Immature natural killer cell (primary cell): ENCODE data around the gene ZNF101. TPM values are rescaled to one million over a fixed set of nuclear protein-coding genes. Genes with fewer than 3 reads are reported as not detected.

Experiments
- DNase-seq, 3 donors: peaks; one replicate each; pipeline ENCODE4 v3.0.0; 2022; ENCODE audit warnings: mixed read lengths in 1 of 3
- H3K27ac Mint-ChIP-seq, 6 donors: one replicate each; pipeline ENCODE4 v1.8.0; 2020; ENCODE audit warnings: mixed read lengths in 6 of 6, mild to moderate bottlenecking in 5 of 6, inconsistent platforms in 4 of 6, moderate library complexity in 3 of 6
- H3K27me3 Mint-ChIP-seq, 3 donors: one replicate each; pipeline ENCODE4 v1.8.0; 2020 to 2021; ENCODE audit warnings: low read depth in 3 of 3, mild to moderate bottlenecking in 3 of 3, mixed read lengths in 3 of 3, moderate library complexity in 3 of 3, inconsistent platforms in 1 of 3
- H3K36me3 Mint-ChIP-seq, 3 donors: one replicate each; pipeline ENCODE4 v1.8.0; 2020; ENCODE audit warnings: mixed read lengths in 3 of 3, inconsistent platforms in 2 of 3, mild to moderate bottlenecking in 2 of 3
- H3K4me1 Mint-ChIP-seq, 2 donors: one replicate each; pipeline ENCODE4 v1.8.0; 2020; ENCODE audit warnings: inconsistent platforms in 2 of 2, mild to moderate bottlenecking in 2 of 2, mixed read lengths in 2 of 2, moderate library complexity in 1 of 2
- H3K4me3 Mint-ChIP-seq, 5 donors: one replicate each; pipeline ENCODE4 v1.8.0; 2020; ENCODE audit warnings: mild to moderate bottlenecking in 5 of 5, mixed read lengths in 5 of 5, inconsistent platforms in 3 of 5, moderate library complexity in 3 of 5
- H3K9me3 Mint-ChIP-seq, 6 donors: one replicate each; pipeline ENCODE4 v1.8.0; 2020; ENCODE audit warnings: mild to moderate bottlenecking in 6 of 6, mixed read lengths in 6 of 6, inconsistent platforms in 4 of 6, moderate library complexity in 3 of 6
- polyA plus RNA-seq, 3 donors: library from polyadenylated mRNA; unstranded; fragments of 300-500 nt; fragmentation: Illumina TruSeq; gene quantifications; one replicate each; pipeline ENCODE4 v1.2.3, GENCODE V29; 2021

ZNF101 gene
- 10 to 100 TPM; 33.9 to 51.4 (median 36.8) TPM for polyA plus RNA-seq

DNA sequence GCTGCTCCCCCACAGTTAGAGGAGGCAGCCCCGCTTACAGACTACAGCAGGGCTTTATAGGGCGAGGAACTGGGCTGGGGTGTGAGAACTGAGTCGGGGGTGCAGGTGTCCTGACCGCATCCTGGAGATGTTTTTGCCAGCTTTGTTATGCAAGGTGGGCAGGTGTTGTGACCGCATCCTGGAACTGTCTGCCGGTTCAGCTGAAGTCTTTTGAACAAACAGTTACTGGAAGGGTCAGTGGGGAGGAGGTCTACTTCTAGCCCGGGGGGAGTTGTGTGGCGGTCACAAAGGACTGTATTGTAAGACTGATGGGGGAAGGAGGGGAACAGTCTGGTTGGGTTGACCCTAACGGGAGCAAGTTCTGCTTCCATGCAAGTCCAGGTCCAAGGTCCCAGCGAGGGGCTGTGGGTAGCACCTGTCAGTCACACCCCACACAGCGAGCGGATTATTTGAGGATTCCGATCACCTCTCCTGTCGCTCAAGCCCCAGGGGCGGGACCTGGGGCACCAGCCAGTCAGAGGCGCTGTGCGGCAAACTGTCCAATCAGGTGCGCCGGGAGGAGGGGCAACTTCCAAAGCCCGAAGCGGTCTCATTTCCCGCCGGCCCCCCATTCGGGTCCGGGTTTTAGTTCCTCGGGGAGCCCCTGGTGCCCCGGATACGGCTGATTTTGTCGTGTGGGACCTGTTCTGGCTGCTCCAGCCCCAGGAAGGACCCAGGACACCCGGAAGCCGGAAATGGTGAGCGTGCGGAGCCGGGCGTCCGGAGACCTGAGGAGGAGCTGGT is at the start of gene ZNF101:
TSS of gene ZNF101 (plus strand) at position 610 of the 783 bp plus-strand sequence. CDS start at position 735, 125 bp downstream.
- Mint-ChIP-seq H3K27me3 (peaks cover 16 to 30% (median 17%) of the 10 kb centered on the region in 3 donors), H3K4me1 (peaks cover 44 to 50% of the 10 kb centered on the region in 2 donors), H3K36me3 (peaks cover 0 to 12% (median 0%) of the 10 kb centered on the region in 3 donors), H3K27ac (peak within 1 kb of the TSS; percentile 90 to 98 (median 96)), H3K9me3 (peaks cover 0 to 4% (median 2%) of the 10 kb centered on the region in 6 donors), H3K4me3 (peak within 1 kb of the TSS; percentile 87 to 95 (median 91))
- peak; percentile 92 to 94 (median 93) for DNase-seq

- H3K27me3 Mint-ChIP-seq, result peaks cover 2 to 19% (median 16%) of the 10 kb centered on the region in 3 donors
- H3K36me3 Mint-ChIP-seq, result peaks cover 0 to 4% (median 3%) of the 10 kb centered on the region in 3 donors
- H3K27ac Mint-ChIP-seq, result peak overlapping the region; percentile 73 to 92 (median 87)
- H3K9me3 Mint-ChIP-seq, result no peaks in the 10 kb centered on the region
- H3K4me3 Mint-ChIP-seq, result peak overlapping the region; percentile 76 to 88 (median 81)
- H3K4me1 Mint-ChIP-seq, result peaks cover 26 to 32% of the 10 kb centered on the region in 2 donors
- DNase-seq, result no peak
These were observed 49.3 kb upstream of the ZNF101 start for GRCh38 chr19:19619181-19619848.

DNA sequence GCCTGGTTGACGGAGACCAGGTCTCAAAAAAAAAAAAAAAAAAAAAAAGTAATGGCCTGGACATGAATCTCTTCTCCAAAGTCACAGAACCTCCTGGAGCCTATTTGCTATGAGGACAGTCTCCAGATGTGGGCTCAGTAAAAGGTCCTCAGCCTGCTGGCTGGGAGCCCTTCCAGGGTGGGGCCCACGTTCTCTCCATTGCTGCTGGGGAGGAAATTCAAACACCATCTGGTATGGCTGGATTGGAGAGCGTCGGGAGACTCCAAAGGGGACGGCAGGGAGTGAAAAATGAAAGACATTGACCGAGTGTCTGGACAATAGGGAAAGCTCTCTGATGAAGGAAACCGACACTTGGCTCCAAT is 48.8 kb upstream of the ZNF101 start:
- Mint-ChIP-seq H3K27me3 (peaks cover 2 to 15% (median 15%) of the 10 kb centered on the region in 3 donors), H3K27ac (no peak overlapping the region), H3K36me3 (peaks cover 0 to 4% (median 3%) of the 10 kb centered on the region in 3 donors), H3K4me1 (peaks cover 26 to 32% of the 10 kb centered on the region in 2 donors), H3K4me3 (no peak overlapping the region), H3K9me3 (no peaks in the 10 kb centered on the region)
- DNase-seq, result no peak

DNA sequence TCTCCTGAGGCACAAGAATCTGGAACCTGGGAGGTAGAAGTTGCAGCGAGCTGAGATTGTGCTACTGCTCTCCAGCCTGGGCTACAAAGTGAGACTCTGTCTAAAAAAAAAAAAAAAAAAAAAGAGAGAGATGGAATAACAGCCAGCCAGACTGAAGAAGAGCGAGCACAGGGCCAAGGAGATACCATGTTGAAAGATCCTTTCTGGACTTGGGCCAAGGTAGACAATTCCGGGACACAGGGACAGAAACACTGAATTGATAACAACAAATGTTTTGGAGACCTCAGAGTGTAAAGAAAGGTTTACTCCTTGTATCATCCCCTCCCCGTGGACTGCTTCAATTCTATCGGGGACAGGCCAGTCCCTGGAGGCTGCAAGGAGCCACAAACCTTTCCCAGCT is 45.3 kb upstream of the ZNF101 start:
- no peak overlapping the region for H3K4me3 Mint-ChIP-seq
- no peaks in the 10 kb centered on the region for H3K9me3 Mint-ChIP-seq
- H3K27ac Mint-ChIP-seq, result no peak overlapping the region
- no peak for DNase-seq
- H3K27me3 Mint-ChIP-seq, result peaks cover 4 to 13% (median 6%) of the 10 kb centered on the region in 3 donors
- peaks cover 0 to 4% (median 0%) of the 10 kb centered on the region in 3 donors for H3K36me3 Mint-ChIP-seq
- peaks cover 23 to 25% of the 10 kb centered on the region in 2 donors for H3K4me1 Mint-ChIP-seq

DNA sequence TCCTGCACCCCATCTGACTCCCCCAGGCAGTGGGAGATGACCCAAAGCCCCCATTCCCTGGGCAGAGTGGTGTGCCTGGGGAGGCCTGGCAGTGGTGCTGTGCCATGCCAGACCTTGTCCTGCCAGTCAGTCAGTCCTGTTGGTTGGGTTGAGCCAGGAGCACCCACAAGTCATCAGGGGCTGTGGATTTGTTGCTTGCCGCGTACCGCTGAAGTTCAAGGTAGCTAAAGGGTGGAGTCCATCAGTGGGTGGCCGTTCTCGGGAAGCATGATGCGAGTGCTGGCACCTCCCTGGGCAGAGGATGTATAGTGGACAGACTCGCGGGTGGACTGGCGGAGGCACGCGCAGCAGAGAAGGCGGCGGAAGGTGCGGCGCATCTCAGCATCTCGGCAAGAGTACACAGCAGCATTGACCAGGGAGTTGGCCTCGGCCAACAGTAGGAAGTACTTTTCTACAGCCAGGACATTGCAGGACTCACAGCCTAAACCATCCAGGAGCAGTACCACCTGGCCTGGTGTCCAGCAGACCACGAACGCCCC is 44.5 kb upstream of the ZNF101 start:
- no peak for DNase-seq
- H3K4me1 Mint-ChIP-seq, result peaks cover 19 to 21% of the 10 kb centered on the region in 2 donors
- no peak overlapping the region for H3K27ac Mint-ChIP-seq
- peak overlapping the region in 1 of 5 donors; percentile 33 for H3K4me3 Mint-ChIP-seq
- H3K27me3 Mint-ChIP-seq, result peaks cover 4 to 13% (median 6%) of the 10 kb centered on the region in 3 donors
- peaks cover 0 to 4% (median 0%) of the 10 kb centered on the region in 3 donors for H3K36me3 Mint-ChIP-seq
- H3K9me3 Mint-ChIP-seq, result no peaks in the 10 kb centered on the region

GRCh38 chr19:19626516-19627472 is 41.8 kb upstream of the ZNF101 start:
- Mint-ChIP-seq H3K4me1 (peaks cover 16 to 17% of the 10 kb centered on the region in 2 donors), H3K36me3 (peaks cover 0 to 4% (median 0%) of the 10 kb centered on the region in 3 donors), H3K4me3 (peak overlapping the region; percentile 83 to 93 (median 84)), H3K27me3 (peaks cover 4 to 13% (median 6%) of the 10 kb centered on the region in 3 donors), H3K9me3 (no peaks in the 10 kb centered on the region), H3K27ac (peak overlapping the region; percentile 34 to 92 (median 67))
- no peak for DNase-seq

DNA sequence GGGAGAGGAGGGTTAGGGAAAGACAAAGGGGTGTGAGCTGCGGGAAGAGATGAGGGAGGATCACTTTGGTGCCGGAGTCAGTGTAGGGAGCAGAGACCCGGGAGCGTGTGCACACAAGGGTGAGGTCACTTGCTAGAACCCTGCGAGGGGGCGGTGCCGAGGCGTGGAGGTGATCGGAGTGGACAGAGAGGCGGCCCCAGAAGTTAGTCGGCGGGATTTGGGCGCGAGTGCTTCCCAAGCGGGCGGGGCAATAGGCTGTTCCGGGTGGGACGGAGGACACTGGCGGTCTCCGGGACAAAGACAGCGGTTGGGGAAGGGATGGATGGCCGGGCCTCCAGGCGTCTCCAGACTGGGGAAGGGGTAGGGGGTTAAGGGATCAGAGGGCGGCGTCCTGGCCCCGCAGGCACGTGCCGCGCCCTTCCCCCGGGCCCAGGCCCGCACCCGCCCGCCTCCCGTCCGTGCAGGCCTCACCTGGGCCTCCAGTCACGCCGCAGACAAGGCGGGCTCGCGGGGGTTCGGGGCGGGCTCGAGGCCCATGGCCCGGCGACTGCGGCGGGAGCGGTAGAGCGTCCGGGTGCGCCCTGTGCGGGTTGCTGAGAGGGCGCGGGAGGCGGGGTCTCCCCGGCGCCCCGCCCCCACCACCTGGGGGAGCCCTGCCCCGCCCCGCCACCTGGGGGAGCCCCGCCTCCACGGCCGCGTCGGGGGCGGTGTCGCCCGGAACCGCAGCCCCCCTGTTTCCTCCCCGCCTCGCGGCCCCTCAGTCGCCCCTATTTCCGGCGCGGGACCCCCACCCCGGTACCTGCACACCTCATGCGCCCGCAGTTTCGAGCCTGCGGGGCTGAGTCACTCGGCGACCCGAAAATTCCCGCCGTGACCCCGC is 40.8 kb upstream of the ZNF101 start, which contains the start of gene LPAR2:
TSS of gene LPAR2 (minus strand) at position 600 of the 880 bp plus-strand sequence. CDS start 945 bp downstream, outside the sequence.
- H3K4me3 Mint-ChIP-seq, result peak within 1 kb of the TSS; percentile 83 to 93 (median 84)
- peaks cover 4 to 16% (median 6%) of the 10 kb centered on the region in 3 donors for H3K27me3 Mint-ChIP-seq
- peak; percentile 56 to 67 (median 66) for DNase-seq
- peak within 1 kb of the TSS; percentile 73 to 92 (median 86) for H3K27ac Mint-ChIP-seq
- H3K4me1 Mint-ChIP-seq, result peaks cover 16 to 18% of the 10 kb centered on the region in 2 donors
- H3K36me3 Mint-ChIP-seq, result peaks cover 4% of the 10 kb centered on the region in 3 donors
- H3K9me3 Mint-ChIP-seq, result no peaks in the 10 kb centered on the region

GRCh38 chr19:19628501-19629134 is 40.0 kb upstream of the ZNF101 start:
- H3K36me3 Mint-ChIP-seq, result peaks cover 9 to 12% (median 11%) of the 10 kb centered on the region in 3 donors

GRCh38 chr19:19630062-19630414 is 38.6 kb upstream of the ZNF101 start:
- peak overlapping the region in 1 of 6 donors; percentile 50 for H3K27ac Mint-ChIP-seq
- peak overlapping the region in 2 of 5 donors; percentile 53 to 55 for H3K4me3 Mint-ChIP-seq
- DNase-seq, result no peak

More at GRCh38 chr19:19628501-19629134, 40.0 kb upstream of the ZNF101 start:
- Mint-ChIP-seq H3K27me3 (peaks cover 4 to 16% (median 6%) of the 10 kb centered on the region in 3 donors), H3K4me3 (peak overlapping the region; percentile 66 to 83 (median 68)), H3K4me1 (peaks cover 16 to 19% of the 10 kb centered on the region in 2 donors), H3K27ac (peak overlapping the region; percentile 59 to 88 (median 78)), H3K9me3 (no peaks in the 10 kb centered on the region)
- peak in 2 of 3 donors; percentile 29 to 31 for DNase-seq

GRCh38 chr19:19630426-19630825 is 38.2 kb upstream of the ZNF101 start:
- peaks cover 4 to 16% (median 6%) of the 10 kb centered on the region in 3 donors for H3K27me3 Mint-ChIP-seq
- no peaks in the 10 kb centered on the region for H3K9me3 Mint-ChIP-seq
- H3K4me3 Mint-ChIP-seq, result no peak overlapping the region
- H3K36me3 Mint-ChIP-seq, result peaks cover 14 to 24% (median 17%) of the 10 kb centered on the region in 3 donors
- H3K27ac Mint-ChIP-seq, result peak overlapping the region in 3 of 6 donors; percentile 25 to 72 (median 39)
- no peak for DNase-seq
- peaks cover 22 to 23% of the 10 kb centered on the region in 2 donors for H3K4me1 Mint-ChIP-seq

More at GRCh38 chr19:19630062-19630414, 38.6 kb upstream of the ZNF101 start:
- H3K27me3 Mint-ChIP-seq, result peaks cover 4 to 16% (median 6%) of the 10 kb centered on the region in 3 donors
- H3K9me3 Mint-ChIP-seq, result no peaks in the 10 kb centered on the region
- peaks cover 14 to 23% (median 17%) of the 10 kb centered on the region in 3 donors for H3K36me3 Mint-ChIP-seq
- H3K4me1 Mint-ChIP-seq, result peaks cover 22 to 23% of the 10 kb centered on the region in 2 donors

DNA sequence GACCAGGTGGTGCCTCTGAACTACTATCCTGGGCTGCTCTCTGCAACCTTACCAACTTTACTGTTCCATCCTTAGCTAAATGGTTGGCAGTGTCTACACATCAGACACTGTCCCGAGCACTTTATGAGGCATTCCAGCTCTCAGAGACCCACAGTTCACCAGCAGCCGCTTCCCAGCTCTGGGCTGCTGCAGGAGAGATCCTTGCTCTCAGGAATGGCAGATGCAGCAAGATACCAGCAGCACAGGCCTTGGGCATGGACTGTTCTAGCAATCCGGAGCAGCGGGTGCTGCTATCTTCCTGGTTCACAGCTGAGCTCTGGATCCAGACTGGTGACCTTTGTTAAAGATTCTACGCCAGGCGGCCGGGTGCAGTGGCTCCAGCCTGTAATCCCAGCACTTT is 37.3 kb upstream of the ZNF101 start:
- no peaks in the 10 kb centered on the region for H3K9me3 Mint-ChIP-seq
- H3K36me3 Mint-ChIP-seq, result peaks cover 14 to 28% (median 17%) of the 10 kb centered on the region in 3 donors
- peaks cover 4 to 16% (median 6%) of the 10 kb centered on the region in 3 donors for H3K27me3 Mint-ChIP-seq
- H3K4me1 Mint-ChIP-seq, result peaks cover 18 to 21% of the 10 kb centered on the region in 2 donors
- H3K27ac Mint-ChIP-seq, result peak overlapping the region in 2 of 6 donors; percentile 8 to 72
- DNase-seq, result no peak
- H3K4me3 Mint-ChIP-seq, result no peak overlapping the region
